Loucy (cell line): ENCODE measurements around the gene PRM2.

Experiments
- EZH2phosphoT487 ChIP-seq: fragments of 200-600 bp; IDR thresholded peaks from 2 replicates; pipeline ENCODE4 v1.6.1; 2018; ENCODE audit warnings: antibody characterized with exemption, mild to moderate bottlenecking, moderate library complexity, borderline replicate concordance
- TF ChIP-seq, protein P1 (sequence below): fragments of 200-600 bp; sonication (generic); conservative IDR thresholded peaks from 2 replicates; pipeline ENCODE4 v1.5.1; 2014; ENCODE audit warnings: mild to moderate bottlenecking, antibody characterized with exemption, low read length

DNA sequence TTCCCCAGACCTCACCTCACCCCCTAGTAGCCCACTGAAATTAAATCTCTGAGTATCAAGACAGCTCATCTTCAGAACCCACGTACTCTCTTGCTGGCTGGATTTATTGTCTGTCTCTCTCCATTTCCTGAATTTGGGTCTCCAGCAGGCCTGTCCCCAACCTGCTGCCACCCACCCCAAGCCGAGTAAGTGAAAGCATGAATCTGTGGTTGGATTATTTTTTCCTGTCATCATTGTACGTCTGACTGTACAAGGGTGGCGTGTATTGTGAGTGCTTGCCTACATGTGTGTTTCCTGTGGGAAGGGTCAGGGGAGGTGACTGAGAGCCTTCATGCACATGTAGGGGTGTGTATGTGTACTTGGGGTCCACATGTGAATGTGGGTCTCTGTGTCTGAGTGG is 12.5 kb downstream of the PRM2 start:
- TF ChIP-seq, protein P1, sequence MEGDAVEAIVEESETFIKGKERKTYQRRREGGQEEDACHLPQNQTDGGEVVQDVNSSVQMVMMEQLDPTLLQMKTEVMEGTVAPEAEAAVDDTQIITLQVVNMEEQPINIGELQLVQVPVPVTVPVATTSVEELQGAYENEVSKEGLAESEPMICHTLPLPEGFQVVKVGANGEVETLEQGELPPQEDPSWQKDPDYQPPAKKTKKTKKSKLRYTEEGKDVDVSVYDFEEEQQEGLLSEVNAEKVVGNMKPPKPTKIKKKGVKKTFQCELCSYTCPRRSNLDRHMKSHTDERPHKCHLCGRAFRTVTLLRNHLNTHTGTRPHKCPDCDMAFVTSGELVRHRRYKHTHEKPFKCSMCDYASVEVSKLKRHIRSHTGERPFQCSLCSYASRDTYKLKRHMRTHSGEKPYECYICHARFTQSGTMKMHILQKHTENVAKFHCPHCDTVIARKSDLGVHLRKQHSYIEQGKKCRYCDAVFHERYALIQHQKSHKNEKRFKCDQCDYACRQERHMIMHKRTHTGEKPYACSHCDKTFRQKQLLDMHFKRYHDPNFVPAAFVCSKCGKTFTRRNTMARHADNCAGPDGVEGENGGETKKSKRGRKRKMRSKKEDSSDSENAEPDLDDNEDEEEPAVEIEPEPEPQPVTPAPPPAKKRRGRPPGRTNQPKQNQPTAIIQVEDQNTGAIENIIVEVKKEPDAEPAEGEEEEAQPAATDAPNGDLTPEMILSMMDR = no peak
- TF ChIP-seq EZH2phosphoT487 = no peak
